CD4-positive, alpha-beta T cell treated with Interferon gamma for 1 hour (primary cell): ENCODE results near the gene BLZF1.
"Not testable (repeated sequence)": the region's sequence is repeated elsewhere in the genome, so short reads cannot be mapped to it uniquely, and the experiment has no call there.

Experiments
- DNase-seq: peaks from one replicate; pipeline ENCODE4 v3.0.0-alpha.2; 2020

The BLZF1 gene

GRCh38 chr1:169361281-169361680 is 6.7 kb upstream of the BLZF1 start:
- DNase-seq: no peak

DNA sequence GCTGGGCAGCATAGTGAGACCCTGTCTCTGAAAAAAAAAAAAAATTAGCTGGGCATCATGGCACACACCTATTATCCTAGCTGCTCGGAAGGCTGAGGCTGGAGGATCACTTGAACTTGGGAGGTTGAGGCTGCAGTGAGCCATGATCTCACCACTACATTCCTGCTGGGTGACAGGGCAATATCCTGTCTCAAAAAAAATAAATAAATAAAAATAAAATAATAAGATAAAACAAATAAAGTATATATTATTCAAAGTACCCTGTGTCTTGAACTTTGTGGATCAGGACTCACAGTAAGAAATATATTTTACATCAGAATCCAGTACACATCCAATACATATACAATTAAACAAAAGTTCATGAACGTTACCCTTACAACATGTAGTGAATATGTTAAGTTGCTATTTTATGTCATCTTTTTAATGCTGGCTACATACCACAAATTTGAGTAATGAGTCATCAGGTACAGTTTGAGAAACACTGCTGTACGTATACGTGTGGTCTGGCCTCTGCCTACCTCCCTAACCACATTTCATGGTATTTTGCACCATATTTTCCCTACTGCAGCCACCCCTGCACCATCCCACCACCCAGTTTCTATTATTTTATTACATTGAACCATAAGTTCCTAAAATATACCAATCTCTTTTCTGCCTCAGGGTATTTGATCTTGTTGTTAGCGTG is 4.8 kb upstream of the BLZF1 start:
- DNase-seq: no peak

GRCh38 chr1:169364948-169365347 is 3.0 kb upstream of the BLZF1 start:
- no peak for DNase-seq

DNA sequence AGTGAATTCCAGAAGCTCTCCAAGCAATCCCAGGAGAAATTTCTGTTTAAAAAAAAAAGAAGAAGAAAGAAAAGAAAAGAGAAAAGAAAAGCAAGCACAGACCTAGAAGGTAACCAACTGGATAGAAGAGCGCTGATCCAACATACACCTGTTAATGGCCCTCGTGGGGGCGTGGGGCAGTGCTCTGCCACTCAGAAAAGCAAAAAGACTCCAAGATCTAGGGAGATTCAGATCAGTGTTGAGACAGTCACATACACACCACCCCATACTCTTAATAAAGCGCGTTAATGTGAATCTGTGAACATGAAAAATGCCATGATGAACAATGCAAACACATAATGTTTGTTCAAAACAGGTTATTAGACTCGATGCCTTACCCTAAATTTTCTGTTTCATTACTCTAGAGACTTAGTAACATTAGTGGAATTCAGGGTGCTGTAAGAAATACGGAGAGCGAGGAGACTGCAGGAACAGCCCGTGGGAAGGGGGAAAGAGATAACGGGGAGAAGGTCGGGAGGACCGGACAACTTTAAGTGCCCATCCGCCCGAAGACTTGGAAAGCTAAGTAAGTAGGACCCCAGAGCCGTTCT is 804 bp upstream of the BLZF1 start:
- DNase-seq: no peak

- DNase-seq: peak; percentile 13
Observed at GRCh38 chr1:169368406-169368769, 393 bp downstream of the BLZF1 start.

GRCh38 chr1:169371404-169371803 is 3.4 kb downstream of the BLZF1 start:
- DNase-seq: no peak

GRCh38 chr1:169381162-169381561 is 13.2 kb downstream of the BLZF1 start:
- DNase-seq: no peak

DNA sequence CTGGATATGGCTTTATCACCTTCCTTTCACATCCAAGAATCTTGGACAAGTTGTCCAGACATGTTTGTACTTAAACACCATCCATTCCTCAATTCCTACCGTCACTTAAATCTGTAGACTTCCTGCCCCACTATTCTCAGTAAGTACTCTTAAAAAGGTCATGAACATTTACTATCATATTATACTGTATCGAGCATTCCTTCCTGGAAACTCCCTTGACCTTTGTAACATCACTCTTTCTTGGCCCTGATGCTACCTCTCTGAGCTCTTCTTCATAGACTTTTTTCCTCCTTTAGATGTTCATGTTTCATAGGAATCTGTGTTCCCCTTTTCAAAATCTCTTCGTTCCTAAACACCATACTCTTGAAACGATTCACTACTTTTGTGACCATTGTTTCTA is 15.5 kb downstream of the BLZF1 start:
- DNase-seq: no peak

DNA sequence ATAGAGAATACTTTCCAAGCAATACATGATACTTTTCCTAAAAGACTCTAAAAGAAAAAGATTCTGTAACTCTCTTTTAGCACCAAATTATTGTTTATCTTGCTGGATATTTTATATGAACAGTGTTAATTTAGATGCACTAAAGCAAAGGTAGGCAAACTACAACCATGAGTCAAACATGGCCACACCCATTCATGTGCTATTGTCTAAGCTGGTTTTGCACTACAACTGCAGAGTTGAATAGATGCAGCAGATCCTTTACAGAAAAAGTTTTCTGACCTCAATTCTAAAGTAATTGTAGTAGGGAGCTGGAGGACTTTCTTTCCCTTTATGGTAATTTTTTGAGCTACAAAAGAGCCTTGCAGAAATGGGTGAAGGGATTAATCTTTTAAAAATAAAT is 19.4 kb downstream of the BLZF1 start:
- DNase-seq: no peak

DNA sequence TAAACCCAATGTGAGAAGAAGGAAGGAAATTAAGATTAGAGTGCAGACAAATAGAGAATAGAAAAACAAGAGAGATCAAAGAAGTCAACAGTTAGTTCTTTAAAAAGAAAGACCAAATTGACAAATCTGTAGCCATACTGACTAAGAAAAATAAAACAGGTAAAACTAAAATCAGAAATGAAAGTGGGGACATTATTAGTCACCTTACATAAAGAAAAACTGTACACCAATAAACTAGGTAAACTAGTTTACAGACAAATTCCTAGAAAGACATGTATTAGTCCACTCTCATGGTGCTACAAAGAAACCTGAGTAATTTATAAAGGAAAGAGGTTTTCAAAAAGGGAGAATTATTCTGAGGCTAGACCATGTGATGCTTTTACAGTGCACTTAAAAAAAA is 22.3 kb downstream of the BLZF1 start:
- DNase-seq: no peak

GRCh38 chr1:169392406-169392805 is 24.4 kb downstream of the BLZF1 start:
- no peak for DNase-seq

DNA sequence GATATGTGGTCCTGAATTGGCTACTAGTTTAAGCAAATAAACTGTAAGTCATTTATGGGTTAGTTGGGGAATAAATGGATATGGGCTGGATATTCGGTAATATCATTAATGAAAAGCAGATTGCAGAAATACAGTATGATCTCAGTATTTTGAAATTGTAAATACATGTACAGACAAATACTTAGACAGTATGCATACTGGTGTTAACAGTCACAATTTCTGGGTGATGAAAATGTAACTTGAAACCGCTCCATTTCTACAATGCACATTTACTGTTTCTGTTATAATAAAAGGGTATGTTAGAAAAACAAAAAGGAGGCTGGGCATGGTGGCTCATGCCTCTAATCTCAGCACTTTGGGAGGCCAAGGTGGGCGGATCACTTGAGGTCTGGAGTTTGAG is 28.0 kb downstream of the BLZF1 start:
- DNase-seq: no peak

DNA sequence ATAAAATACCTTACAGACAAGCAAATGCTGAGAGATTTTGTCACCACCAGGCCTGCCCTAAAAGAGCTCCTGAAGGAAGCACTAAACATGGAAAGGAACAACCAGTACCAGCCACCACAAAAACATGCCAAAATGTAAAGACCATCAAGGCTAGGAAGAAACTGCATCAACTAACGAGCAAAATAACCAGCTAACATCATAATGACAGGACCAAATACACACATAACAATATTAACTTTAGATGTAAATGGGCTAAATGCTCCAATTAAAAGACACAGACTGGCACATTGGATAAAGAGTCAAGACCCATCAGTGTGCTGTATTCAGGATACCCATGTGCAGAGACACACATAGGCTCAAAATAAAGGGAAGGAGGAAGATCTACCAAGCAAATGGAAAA is 34.6 kb downstream of the BLZF1 start:
- DNase-seq: not testable (repeated sequence)

DNA sequence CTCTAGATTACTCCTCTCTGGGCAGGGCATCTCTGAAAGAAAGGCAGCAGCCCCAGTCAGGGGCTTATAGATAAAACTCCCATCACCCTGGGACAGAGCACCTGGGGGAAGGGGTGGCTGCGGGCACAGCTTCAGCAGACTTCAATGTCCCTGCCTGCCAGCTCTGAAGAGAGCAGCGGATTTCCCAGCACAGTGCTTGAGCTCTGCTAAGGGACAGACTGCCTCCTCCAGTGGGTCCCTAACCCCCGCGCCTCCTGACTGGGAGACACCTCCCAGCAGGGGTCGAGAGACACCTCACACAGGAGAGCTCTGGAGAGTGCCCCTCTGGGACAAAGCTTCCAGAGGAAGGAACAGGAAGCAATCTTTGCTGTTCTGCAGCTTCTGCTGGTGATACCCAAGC is 40.3 kb downstream of the BLZF1 start:
- not testable (repeated sequence) for DNase-seq

- DNase-seq: no peak
Observed at GRCh38 chr1:169414952-169415351, 47.0 kb downstream of the BLZF1 start.

- DNase-seq: no peak
Observed at GRCh38 chr1:169421309-169421708, 53.3 kb downstream of the BLZF1 start.

DNA sequence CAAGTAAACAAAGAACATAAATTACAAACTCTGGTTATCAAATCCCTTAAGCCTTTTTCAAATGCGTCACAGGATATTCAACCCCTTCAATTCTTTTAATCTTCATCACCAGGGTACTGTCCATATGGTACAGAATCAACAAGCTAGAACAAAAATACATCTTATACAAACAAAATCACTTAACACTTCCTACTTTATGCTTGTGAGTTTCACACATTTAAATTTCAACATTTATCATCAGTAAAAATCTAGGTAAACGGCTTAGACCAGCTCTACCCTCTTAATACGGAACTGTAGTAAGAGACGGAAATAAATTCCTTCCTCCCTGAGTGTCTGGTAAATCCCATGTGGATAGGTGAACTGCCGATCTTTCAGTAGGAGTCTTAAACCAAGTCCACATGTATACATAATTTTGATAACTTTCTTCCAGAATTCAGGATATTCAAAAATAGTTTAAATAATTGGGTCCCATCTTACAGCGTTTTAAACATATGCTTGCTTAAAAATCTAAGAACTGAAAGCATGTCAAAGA is 58.2 kb downstream of the BLZF1 start:
- DNase-seq: no peak

GRCh38 chr1:169427081-169427641 is 59.2 kb downstream of the BLZF1 start, which contains the start of gene CCDC181:
Gene CCDC181 (minus strand): TSS chr1:169427474. CDS start chr1:169424927, 2,547 bp downstream.
- peak; percentile 47 for DNase-seq
